SK-N-SH treated with all-trans-retinoic acid at 6 μM for 48 hours (cell line): ENCODE results near the gene DNAJA1.
"Not testable (repeated sequence)": the region's sequence is repeated elsewhere in the genome, so short reads cannot be mapped to it uniquely, and the experiment has no call there.

ENCODE experiments used
- ATAC-seq: fragments of 200-7000 bp; cut with Tn5 transposase; 3 replicates; pipeline ENCODE4 v1.9.1; 2020; ENCODE audit warnings: mild to moderate bottlenecking, moderate library complexity
- ARNTL ChIP-seq: fragments of 450-650 bp; formaldehyde crosslinking; IDR thresholded peaks from 2 replicates; pipeline ENCODE4 v1.5.0; 2020; ENCODE audit warnings: low read depth, mild to moderate bottlenecking, moderate library complexity, borderline replicate concordance
- BACH2 ChIP-seq: fragments of 250-450 bp; sonication (Bioruptor Pico); IDR thresholded peaks from 2 replicates; pipeline ENCODE4 v1.9.0; 2021; ENCODE audit warnings: mild to moderate bottlenecking, borderline replicate concordance
- CREB5 ChIP-seq: fragments of 250-450 bp; sonication (Bioruptor Pico); IDR thresholded peaks from 2 replicates; pipeline ENCODE4 v1.5.1; 2020; ENCODE audit warnings: low read depth, mild to moderate bottlenecking, moderate library complexity
- CSDC2 ChIP-seq: fragments of 250-450 bp; sonication (Bioruptor Pico); IDR thresholded peaks from 2 replicates; pipeline ENCODE4 v1.5.0; 2020; ENCODE audit warnings: mild to moderate bottlenecking, moderate library complexity
- CSRNP3 ChIP-seq: fragments of 250-450 bp; sonication (Bioruptor Pico); IDR thresholded peaks from 2 replicates; pipeline ENCODE4 v1.5.1; 2021; ENCODE audit warnings: mild to moderate bottlenecking, moderate library complexity
- ESRRG ChIP-seq: fragments of 250-450 bp; sonication (Bioruptor Pico); IDR thresholded peaks from 2 replicates; pipeline ENCODE4 v1.6.1; 2021; ENCODE audit warnings: mild to moderate bottlenecking
- GLIS3 ChIP-seq: fragments of 250-450 bp; sonication (Bioruptor Pico); IDR thresholded peaks from 2 replicates; pipeline ENCODE4 v1.5.0; 2020; ENCODE audit warnings: mild to moderate bottlenecking, moderate library complexity
- ISL1 ChIP-seq: fragments of 250-450 bp; sonication (Bioruptor Pico); IDR thresholded peaks from 2 replicates; pipeline ENCODE4 v2.1.2; 2022; ENCODE audit warnings: mild to moderate bottlenecking, moderate library complexity
- PATZ1 ChIP-seq: fragments of 250-450 bp; sonication (Bioruptor Pico); IDR thresholded peaks from 2 replicates; pipeline ENCODE4 v1.8.0; 2020; ENCODE audit warnings: mild to moderate bottlenecking, moderate library complexity, borderline replicate concordance
- POU6F1 ChIP-seq: fragments of 250-450 bp; sonication (Bioruptor Pico); IDR thresholded peaks from 2 replicates; pipeline ENCODE4 v1.8.0; 2021; ENCODE audit warnings: low read depth, mild to moderate bottlenecking, moderate library complexity, borderline replicate concordance
- PPARA ChIP-seq: fragments of 250-450 bp; sonication (Bioruptor Pico); IDR thresholded peaks from 2 replicates; pipeline ENCODE4 v1.5.0; 2020; ENCODE audit warnings: mild to moderate bottlenecking, borderline replicate concordance
- RARB ChIP-seq: fragments of 250-450 bp; sonication (Bioruptor Pico); IDR thresholded peaks from 2 replicates; pipeline ENCODE4 v1.8.0; 2021; ENCODE audit warnings: mild to moderate bottlenecking, moderate library complexity
- SNAI2 ChIP-seq: fragments of 250-450 bp; sonication (Bioruptor Pico); IDR thresholded peaks from 2 replicates; pipeline ENCODE4 v1.5.0; 2020; ENCODE audit warnings: mild to moderate bottlenecking, moderate library complexity
- TCF4 ChIP-seq: fragments of 250-450 bp; sonication (Bioruptor Pico); IDR thresholded peaks from 2 replicates; pipeline ENCODE4 v1.8.0; 2021; ENCODE audit warnings: mild to moderate bottlenecking, moderate library complexity, borderline replicate concordance
- TOX ChIP-seq: fragments of 250-450 bp; sonication (Bioruptor Pico); IDR thresholded peaks from 2 replicates; pipeline ENCODE4 v1.8.0; 2021; ENCODE audit warnings: mild to moderate bottlenecking, moderate library complexity, borderline replicate concordance
- TSHZ2 ChIP-seq: fragments of 250-450 bp; sonication (Bioruptor Pico); IDR thresholded peaks from 2 replicates; pipeline ENCODE4 v1.5.0; 2020; ENCODE audit warnings: mild to moderate bottlenecking, moderate library complexity
- ZC3H10 ChIP-seq: fragments of 250-450 bp; sonication (Bioruptor Pico); IDR thresholded peaks from 2 replicates; pipeline ENCODE4 v1.5.1; 2021; ENCODE audit warnings: mild to moderate bottlenecking, moderate library complexity
- ZFP3 ChIP-seq: fragments of 250-450 bp; sonication (Bioruptor Pico); IDR thresholded peaks from 2 replicates; pipeline ENCODE4 v1.5.0; 2020; ENCODE audit warnings: mild to moderate bottlenecking, moderate library complexity
- ZFP30 ChIP-seq: fragments of 450-650 bp; formaldehyde crosslinking; IDR thresholded peaks from 2 replicates; pipeline ENCODE4 v1.5.0; 2022; ENCODE audit warnings: mild to moderate bottlenecking, moderate library complexity
- ZNF565 ChIP-seq: fragments of 450-650 bp; formaldehyde crosslinking; conservative IDR thresholded peaks from 2 replicates; pipeline ENCODE4 v1.5.0; 2020; ENCODE audit warnings: low read depth, mild to moderate bottlenecking, moderate library complexity
- ZNF8 ChIP-seq: fragments of 450-650 bp; formaldehyde crosslinking; IDR thresholded peaks from 2 replicates; pipeline ENCODE4 v1.5.0; 2020; ENCODE audit warnings: mild to moderate bottlenecking, moderate library complexity

Gene DNAJA1

GRCh38 chr9:32991897-32992594, 33.0 kb upstream of the DNAJA1 start:
- TF ChIP-seq TOX (CRISPR knock-in tag) (no peak), ZFP3 (CRISPR knock-in tag) (no peak), ARNTL (CRISPR knock-in tag) (no peak), RARB (CRISPR knock-in tag) (no peak), ZC3H10 (no peak), SNAI2 (no peak), ZNF8 (CRISPR knock-in tag) (no peak), CSDC2 (CRISPR knock-in tag) (no peak), ESRRG (CRISPR knock-in tag) (no peak)
- TF ChIP-seq, all 23 proteins: peak for 0
- ATAC-seq = no peak

GRCh38 chr9:32992595-32993238, 32.4 kb upstream of the DNAJA1 start:
- TF ChIP-seq SNAI2 (no peak), ISL1 (CRISPR knock-in tag) (no peak), TSHZ2 (CRISPR knock-in tag) (no peak), CSRNP3 (CRISPR knock-in tag) (no peak), TOX (CRISPR knock-in tag) (no peak), PPARA (no peak), BACH2 (CRISPR knock-in tag) (no peak), TCF4 (CRISPR knock-in tag) (no peak), CREB5 (no peak), ARNTL (CRISPR knock-in tag) (no peak)
- no peak for ATAC-seq

GRCh38 chr9:33000682-33001055, 24.4 kb upstream of the DNAJA1 start:
- ATAC-seq = peak; percentile 57

GRCh38 chr9:33005335-33005734, 19.7 kb upstream of the DNAJA1 start:
- ATAC-seq = not testable (repeated sequence)

GRCh38 chr9:33007755-33008154, 17.3 kb upstream of the DNAJA1 start:
- ATAC-seq = no peak
- no peak for TF ChIP-seq ZFP30 (CRISPR knock-in tag)
- no peak for TF ChIP-seq POU6F1 (CRISPR knock-in tag)
- TF ChIP-seq ZNF8 (CRISPR knock-in tag) = no peak
- no peak for TF ChIP-seq TOX (CRISPR knock-in tag)
- TF ChIP-seq ISL1 (CRISPR knock-in tag) = no peak
- TF ChIP-seq RARB (CRISPR knock-in tag) = no peak
- no peak for TF ChIP-seq BACH2 (CRISPR knock-in tag)
- no peak for TF ChIP-seq CSRNP3 (CRISPR knock-in tag)
- TF ChIP-seq ESRRG (CRISPR knock-in tag) = no peak
- no peak for TF ChIP-seq SNAI2
- TF ChIP-seq ZC3H10 = no peak
- TF ChIP-seq PATZ1 (CRISPR knock-in tag) = no peak
- no peak for TF ChIP-seq CSDC2 (CRISPR knock-in tag)
- TF ChIP-seq ZNF565 (CRISPR knock-in tag) = no peak
- TF ChIP-seq ZFP3 (CRISPR knock-in tag) = no peak
- TF ChIP-seq GLIS3 = no peak
